HG03159 (cell line): Measurements from ENCODE around the gene CTSE.

ENCODE experiments used
- ATAC-seq: cut with Tn5 transposase; IDR thresholded peaks from one replicate; pipeline ENCODE4 v1.9.1; 2021; ENCODE audit warnings: mild to moderate bottlenecking, moderate library complexity; ENCODE audit not compliant: unreplicated experiment

Gene CTSE

GRCh38 chr1:205973377-205974232, 50.1 kb downstream of the CTSE start:
- no peak for ATAC-seq

- no peak for ATAC-seq
Observed at GRCh38 chr1:205972491-205973168, 51.1 kb downstream of the CTSE start.

- ATAC-seq: no peak
Observed at GRCh38 chr1:205972081-205972480, 51.6 kb downstream of the CTSE start.

GRCh38 chr1:205971082-205971481, 52.6 kb downstream of the CTSE start:
- ATAC-seq: no peak

- ATAC-seq: no peak
Observed at GRCh38 chr1:205970486-205970885, 53.2 kb downstream of the CTSE start.

GRCh38 chr1:205969229-205969628, 54.5 kb downstream of the CTSE start:
- no peak for ATAC-seq

GRCh38 chr1:205967554-205968335, 56.0 kb downstream of the CTSE start:
- ATAC-seq: no peak

- ATAC-seq: no peak
Observed at GRCh38 chr1:205965036-205965884, 58.4 kb downstream of the CTSE start.

GRCh38 chr1:205963352-205964155, 60.1 kb downstream of the CTSE start:
- ATAC-seq: no peak

GRCh38 chr1:205962821-205963221, 60.9 kb downstream of the CTSE start:
- ATAC-seq: no peak

- no peak for ATAC-seq
Observed at GRCh38 chr1:205961991-205962820, 61.5 kb downstream of the CTSE start.

GRCh38 chr1:205961405-205961804, 62.3 kb downstream of the CTSE start:
- no peak for ATAC-seq

- ATAC-seq: no peak
Observed at GRCh38 chr1:205959789-205960188, 63.9 kb downstream of the CTSE start.
